22Rv1 (cell line): ENCODE results near the gene WNT3A.

Experiments used
- H3K27ac ChIP-seq: fragments of 450-650 bp; 2 replicates; pipeline ENCODE4 v1.5.1; 2017
- ZFX ChIP-seq: fragments of 450-650 bp; IDR thresholded peaks from 2 replicates; pipeline ENCODE4 v1.6.1; 2017; ENCODE audit warnings: antibody characterized with exemption, borderline replicate concordance
- TF ChIP-seq, protein P1 (sequence below): fragments of 450-650 bp; IDR thresholded peaks from 2 replicates; pipeline ENCODE4 v1.5.1; 2017; ENCODE audit warnings: mild to moderate bottlenecking

The WNT3A gene

GRCh38 chr1:228061411-228062084, 54.8 kb downstream of the WNT3A start:
- TF ChIP-seq ZFX, result no peak
- TF ChIP-seq, protein P1, sequence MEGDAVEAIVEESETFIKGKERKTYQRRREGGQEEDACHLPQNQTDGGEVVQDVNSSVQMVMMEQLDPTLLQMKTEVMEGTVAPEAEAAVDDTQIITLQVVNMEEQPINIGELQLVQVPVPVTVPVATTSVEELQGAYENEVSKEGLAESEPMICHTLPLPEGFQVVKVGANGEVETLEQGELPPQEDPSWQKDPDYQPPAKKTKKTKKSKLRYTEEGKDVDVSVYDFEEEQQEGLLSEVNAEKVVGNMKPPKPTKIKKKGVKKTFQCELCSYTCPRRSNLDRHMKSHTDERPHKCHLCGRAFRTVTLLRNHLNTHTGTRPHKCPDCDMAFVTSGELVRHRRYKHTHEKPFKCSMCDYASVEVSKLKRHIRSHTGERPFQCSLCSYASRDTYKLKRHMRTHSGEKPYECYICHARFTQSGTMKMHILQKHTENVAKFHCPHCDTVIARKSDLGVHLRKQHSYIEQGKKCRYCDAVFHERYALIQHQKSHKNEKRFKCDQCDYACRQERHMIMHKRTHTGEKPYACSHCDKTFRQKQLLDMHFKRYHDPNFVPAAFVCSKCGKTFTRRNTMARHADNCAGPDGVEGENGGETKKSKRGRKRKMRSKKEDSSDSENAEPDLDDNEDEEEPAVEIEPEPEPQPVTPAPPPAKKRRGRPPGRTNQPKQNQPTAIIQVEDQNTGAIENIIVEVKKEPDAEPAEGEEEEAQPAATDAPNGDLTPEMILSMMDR, result no peak
- no peak overlapping the region for H3K27ac ChIP-seq

- H3K27ac ChIP-seq, result no peak overlapping the region
- TF ChIP-seq, protein P1, result no peak
- no peak for TF ChIP-seq ZFX
These were observed 55.4 kb downstream of the WNT3A start for GRCh38 chr1:228062085-228062791.

- TF ChIP-seq ZFX, result no peak
- no peak overlapping the region for H3K27ac ChIP-seq
These were observed 56.0 kb downstream of the WNT3A start for GRCh38 chr1:228062812-228063211.

- TF ChIP-seq ZFX, result no peak
- TF ChIP-seq, protein P1, result no peak
- H3K27ac ChIP-seq, result no peak overlapping the region
These were observed 56.7 kb downstream of the WNT3A start for GRCh38 chr1:228063251-228064191.

GRCh38 chr1:228064296-228064695, 57.5 kb downstream of the WNT3A start:
- no peak for TF ChIP-seq ZFX
- no peak overlapping the region for H3K27ac ChIP-seq

- TF ChIP-seq, protein P1, result no peak
- no peak for TF ChIP-seq ZFX
- H3K27ac ChIP-seq, result no peak overlapping the region
These were observed 58.1 kb downstream of the WNT3A start for GRCh38 chr1:228064741-228065542.

GRCh38 chr1:228065543-228066347, 58.9 kb downstream of the WNT3A start:
- no peak overlapping the region for H3K27ac ChIP-seq
- TF ChIP-seq, protein P1, result no peak
- no peak for TF ChIP-seq ZFX
